ENCODE data around the gene LUC7L.
"Not testable (repeated sequence)": the region's sequence is repeated elsewhere in the genome, so short reads cannot be mapped to it uniquely, and the experiment has no call there.

LUC7L gene

DNA sequence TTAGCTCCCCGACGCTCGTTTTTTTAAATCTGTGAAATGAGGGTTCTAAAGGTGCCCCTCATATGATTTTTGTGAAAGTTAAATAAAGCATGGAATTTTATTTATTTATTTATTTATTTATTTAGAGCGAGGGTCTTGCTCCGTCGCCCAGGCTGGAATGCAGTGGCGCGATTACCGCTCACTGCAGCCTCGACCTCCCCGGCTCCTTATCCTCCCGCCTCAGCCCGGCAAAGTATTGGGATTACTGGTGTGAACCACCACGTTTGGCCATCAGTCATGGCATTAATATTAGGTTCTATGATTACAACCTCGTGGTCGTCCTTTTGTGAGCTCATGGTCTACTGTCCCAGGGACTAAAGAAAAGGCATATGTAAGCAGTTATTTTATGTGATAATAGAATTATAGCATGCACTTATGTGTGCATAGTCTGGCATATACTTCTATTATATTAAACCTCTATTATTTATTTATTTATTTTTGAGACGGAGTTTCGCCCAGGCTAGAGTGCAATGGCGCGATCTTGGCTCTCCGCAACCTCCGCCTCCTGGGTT, 557 bp upstream of the LUC7L start:
- no peak for DNase-seq (ENCODE audit: low read depth in 2 of 2)

DNA sequence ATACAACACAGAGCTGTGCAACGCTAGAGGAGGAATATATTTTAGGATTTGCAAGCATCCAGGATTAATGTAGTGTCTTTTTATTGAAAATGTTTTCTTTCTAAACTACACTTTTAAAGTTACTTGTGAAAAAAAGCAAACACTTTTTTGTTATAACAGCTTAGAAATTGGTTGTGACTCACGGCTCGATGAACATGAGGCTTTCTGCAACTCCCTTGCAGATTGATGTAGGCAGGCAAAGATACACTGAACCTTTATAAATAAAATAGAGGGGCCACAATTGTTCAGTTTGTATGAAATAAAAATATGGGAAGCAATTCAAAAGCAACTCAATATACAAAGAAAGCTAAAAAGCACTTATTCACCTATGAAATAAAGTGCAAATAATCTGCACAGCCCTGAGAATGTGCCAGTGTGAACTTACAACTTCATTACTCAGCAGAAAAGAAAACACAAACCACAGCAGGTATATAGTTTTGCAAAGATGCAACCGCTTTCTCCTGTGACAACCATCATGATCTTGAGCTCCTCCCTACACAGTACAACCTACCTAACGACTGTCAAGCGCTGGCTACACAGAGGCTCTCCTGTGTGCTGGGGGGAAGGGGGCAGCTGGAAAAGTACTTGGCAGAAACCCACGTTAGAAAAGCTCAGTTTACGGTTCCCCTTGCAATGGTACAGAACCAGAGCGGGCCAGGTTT, 948 bp downstream of the LUC7L start:
- DNase-seq (ENCODE audit: low read depth in 2 of 2) = no peak

DNA sequence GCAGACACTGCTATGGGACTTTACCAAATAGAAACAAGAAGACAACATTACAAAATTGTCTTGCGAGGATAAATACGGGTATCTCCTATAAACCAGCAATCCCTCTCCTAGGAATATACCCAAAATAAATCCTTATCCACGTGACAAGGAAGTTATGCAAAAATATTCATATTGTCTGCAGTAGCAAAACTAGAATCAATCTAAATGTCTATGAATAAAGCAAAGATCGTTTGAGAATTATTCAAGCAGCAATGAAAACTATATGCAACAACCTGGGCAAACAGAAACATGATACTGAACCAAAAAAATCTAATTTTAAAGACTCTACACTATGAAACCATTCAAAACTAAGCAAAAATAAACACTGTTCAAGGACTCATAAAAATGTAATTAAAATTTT, 9.2 kb downstream of the LUC7L start:
- no peak for DNase-seq (ENCODE audit: low read depth in 2 of 2)

DNA sequence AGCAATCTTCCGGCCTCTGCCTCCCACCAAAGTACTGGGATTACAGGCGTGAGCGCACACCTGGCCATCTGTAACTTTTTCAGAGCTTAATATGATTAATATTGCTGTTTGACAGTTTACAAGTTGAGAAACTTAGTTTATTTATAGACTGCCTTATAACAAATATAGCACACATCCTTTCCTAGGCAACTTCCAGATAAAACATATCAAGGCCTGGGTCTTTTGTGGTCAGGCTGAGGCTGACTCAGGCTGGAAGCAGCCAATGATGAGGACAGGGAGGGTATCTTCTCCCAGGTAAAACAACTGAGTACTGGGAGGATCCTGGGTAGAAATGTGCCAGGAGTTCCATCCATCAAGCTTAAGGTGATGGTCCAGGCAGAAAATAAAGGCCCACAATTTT, 16.2 kb downstream of the LUC7L start:
- DNase-seq (ENCODE audit: low read depth in 2 of 2) = no peak

DNA sequence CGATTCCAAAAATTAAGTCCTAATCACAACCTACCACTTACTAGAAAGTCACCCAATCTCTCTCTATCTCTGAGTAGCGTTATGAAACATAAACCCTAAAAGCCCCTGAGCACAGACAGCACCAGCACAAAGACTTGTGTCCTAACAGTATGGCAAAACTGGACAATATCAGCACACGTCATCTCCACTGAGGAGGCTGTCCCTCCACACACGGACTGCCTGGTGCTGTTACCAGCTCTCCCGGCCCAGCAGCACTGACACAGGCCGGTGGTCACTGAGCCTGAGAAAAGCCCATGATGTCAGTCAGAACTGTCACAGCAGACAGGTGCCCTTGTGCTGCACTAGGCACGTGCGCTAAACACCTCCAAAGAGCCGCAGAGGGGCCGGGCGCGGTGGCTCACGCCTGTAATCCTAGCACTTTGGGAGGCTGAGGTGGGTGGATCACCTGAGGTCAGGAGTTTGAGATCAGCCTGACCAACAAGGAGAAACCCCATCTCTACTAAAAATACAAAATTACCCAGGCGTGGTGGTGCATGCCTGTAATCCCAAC, 17.5 kb downstream of the LUC7L start:
- not testable (repeated sequence) for DNase-seq (ENCODE audit: low read depth in 2 of 2)

DNA sequence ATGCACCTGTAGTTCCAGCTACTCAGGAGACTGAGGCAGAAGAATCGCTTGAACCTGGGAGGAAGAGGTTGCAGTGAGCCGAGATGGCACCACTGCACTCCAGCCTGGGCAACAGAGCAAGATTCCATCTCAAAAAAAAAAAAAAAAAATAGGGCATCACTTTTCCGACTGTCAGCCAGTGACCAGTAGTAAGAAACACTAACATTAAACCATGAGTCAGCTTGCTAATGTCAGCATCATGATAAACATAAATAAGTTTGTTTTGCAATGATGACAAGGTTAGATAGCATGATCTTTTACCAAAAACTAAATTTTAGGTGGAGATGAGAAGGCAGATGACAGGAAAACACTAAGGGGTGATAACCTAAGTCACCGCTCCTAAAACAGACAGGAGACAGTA, 19.9 kb downstream of the LUC7L start:
- DNase-seq (ENCODE audit: low read depth in 2 of 2) = not testable (repeated sequence)

DNA sequence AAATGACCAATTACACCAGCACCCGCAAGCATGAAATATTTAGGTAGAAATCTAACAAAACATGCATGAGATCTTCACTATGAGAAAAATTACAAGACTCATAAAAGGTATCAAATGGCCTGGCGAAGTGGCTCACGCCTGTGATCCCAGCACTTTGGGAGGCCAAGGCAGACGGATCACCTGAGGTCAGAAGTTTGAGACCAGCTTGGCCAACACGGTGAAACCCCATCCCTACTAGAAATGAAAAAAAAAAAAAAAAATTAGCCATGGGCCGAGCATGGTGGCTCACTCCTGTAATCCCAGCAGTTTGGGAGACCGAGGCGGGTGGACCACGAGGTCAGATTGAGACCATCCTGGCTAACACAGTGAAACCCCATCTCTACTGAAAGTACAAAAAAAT, 25.2 kb downstream of the LUC7L start:
- DNase-seq (ENCODE audit: low read depth in 2 of 2) = not testable (repeated sequence)

DNA sequence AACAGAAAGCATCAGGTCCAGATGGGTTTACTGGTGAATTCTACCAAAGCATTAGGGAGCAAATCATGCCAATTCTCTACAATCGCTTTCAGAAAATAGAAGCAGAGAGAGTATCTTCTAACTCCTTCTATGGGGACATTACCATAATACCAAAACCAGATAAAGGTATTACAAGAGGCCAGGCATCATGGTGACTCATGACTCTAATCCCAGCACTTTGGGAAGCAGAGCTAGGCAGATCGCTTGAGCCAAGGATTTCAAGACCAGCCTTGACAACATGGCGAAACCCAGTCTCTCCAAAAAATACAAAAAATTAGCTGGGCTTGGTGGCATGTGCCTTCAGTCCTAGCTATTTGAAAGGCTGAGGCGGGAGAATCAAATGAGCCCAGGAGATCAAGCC, 26.0 kb downstream of the LUC7L start:
- DNase-seq (ENCODE audit: low read depth in 2 of 2) = no peak

DNA sequence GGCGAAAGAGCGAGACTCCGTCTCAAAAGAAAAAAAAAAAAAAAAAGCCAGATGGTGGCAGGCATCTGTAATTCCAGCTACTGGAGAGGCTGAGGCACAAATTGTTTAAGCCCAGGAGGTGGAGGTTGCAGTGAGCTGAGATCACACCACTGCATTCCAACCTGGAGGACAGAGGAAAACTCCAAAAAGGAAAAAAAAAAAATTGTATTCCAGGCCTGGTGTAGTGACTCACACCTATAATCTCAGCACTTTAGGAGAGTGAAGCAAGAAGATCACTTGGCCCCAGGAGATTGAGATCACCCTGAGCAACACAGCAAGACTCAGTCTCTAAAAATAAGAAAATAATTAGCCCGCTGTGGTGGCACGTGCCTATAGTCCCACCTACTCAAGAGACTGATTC, 28.9 kb downstream of the LUC7L start:
- no peak for DNase-seq (ENCODE audit: low read depth in 2 of 2)

DNA sequence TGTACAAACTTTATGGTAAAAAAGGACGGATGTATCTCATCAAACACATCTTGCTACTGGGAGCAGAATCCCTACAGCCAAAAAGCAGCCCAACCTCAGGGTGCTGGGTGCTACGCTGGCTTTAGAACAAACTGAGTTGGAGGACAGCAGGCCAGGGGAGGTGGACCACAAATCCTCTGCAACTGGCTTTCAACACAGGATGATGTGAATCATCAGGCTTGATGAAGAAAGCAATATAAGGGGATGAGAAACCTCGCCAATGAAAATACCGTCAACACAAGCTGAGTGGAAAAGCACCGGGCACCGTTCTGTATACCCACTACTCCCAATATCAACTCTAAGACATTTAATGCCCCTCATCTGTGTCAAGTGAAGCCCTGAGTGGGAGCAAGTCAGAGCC, 34.7 kb downstream of the LUC7L start:
- no peak for DNase-seq (ENCODE audit: low read depth in 2 of 2)

DNA sequence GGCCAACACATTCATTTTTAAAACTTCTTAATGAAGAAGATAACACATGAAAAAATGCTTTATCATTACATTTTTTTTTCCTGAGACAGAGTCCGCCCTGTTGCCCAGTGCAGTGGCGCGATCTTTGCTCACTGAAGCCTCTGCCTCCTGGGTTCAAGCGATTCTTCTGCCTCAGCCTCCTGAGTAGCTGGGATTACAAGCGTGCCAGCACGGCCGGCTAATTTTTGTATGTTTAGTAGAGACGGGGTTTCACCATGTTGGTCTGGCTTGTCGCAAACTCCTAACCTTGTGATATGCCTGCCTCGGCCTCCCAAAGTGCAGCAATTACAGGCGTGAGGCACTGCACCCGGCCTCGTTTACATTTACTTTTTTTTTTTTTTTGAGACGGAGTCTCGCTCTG, 35.8 kb downstream of the LUC7L start:
- DNase-seq (ENCODE audit: low read depth in 2 of 2) = no peak

DNA sequence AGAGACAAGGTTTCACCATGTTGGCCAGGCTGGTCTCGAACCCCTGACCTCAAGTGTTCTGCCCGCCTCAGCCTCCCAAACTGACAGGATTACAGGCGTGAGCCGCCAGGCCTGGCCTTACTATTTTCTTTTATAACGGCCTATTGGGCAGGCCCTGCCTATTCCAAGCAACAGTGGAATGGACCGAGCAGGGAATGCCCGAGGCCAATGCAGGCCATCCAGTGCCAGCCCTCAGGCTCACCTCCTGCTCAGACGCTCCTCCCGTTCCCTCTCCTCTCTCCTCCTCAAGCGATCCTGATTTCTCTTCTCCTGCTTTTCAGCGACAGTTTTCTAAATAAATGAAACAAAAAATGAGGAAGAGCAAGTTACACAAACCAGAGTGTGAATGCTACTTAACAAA, 36.6 kb downstream of the LUC7L start:
- no peak for DNase-seq (ENCODE audit: low read depth in 2 of 2)

DNA sequence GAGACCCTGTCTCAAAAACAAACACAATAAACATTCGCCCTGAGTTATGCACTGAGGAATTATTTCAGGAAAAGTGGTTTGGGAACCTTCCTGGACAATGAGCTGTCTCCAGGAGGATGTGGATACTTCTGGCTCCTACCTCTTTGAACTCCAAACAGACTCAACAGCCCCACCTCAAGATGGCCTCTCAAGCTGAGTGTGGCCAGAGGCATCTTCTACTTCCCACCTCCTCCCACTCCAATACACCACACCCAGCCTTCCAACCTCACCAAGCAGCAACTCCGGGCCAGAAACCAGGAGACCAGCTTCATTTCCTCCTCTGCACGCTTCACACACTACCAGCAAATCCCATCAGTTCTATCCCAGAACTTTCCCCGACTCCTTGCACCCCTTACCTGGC, 37.4 kb downstream of the LUC7L start:
- DNase-seq (ENCODE audit: low read depth in 2 of 2) = no peak

DNA sequence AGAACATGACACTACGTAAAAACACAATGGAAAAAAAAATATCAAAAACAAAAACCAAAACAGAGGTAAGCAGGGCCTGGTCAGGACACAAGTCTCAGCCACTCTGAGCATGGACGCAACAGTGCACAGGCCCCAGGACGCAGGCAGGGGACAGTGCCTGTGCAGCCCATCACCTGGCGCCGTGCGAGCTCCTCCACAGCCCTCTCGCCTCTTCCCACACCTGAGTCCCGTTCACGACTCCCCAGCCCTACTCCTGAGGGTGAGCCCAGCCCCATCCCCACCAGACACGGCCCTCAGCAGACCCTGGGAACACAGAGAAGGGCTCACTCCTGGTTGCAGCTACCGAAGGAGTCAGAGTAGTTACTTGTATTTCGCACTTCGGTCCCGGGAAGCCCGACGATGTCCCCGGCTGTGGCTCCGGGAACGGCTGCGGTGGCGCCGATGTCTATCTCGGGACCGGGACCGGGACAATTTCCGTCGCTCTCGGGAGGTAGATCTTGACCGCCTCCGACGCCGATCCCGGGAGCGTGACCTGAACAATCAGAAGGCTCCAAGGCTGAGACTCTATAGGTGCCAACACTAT, 39.6 kb downstream of the LUC7L start:
- no peak for DNase-seq (ENCODE audit: low read depth in 2 of 2)

DNA sequence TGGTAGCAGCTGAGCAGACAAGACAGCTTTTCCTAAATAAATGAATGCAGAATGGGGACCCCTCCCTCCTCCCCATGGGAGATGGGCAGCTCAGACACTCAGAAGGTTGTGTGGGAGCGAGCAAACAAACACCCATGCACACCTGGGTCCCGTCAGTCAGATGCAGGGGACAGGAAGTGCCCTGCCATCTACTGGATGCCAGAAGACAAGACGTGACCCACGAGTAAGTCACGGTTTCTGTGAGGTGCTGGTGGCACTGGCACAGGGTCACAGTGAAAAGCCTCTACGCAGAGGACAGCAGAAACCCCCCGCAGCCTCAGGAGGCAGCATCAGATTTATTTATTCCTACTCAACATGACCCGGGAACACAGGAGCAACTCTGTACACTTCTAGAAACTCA, 40.6 kb downstream of the LUC7L start:
- DNase-seq (ENCODE audit: low read depth in 2 of 2) = no peak

DNA sequence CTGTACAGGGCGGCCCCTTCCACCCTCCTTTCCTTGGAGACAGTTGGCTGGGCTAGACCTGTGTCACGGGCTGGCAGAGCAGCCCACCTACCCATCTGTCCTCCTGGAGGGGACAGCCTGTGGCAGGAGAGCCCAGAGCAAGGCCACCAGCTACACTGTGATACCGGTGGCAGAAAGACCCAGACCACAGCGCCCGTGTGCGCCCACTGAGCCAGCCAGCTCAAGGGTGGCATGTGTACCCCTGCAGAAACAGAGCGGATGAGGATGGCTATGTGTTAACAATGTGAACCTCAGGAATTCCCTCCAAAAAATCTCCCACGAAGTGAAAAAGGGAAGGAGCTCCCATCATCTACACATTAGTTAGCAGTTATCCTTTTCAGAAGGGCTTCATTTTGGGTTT, 41.9 kb downstream of the LUC7L start:
- no peak for DNase-seq (ENCODE audit: low read depth in 2 of 2)

DNA sequence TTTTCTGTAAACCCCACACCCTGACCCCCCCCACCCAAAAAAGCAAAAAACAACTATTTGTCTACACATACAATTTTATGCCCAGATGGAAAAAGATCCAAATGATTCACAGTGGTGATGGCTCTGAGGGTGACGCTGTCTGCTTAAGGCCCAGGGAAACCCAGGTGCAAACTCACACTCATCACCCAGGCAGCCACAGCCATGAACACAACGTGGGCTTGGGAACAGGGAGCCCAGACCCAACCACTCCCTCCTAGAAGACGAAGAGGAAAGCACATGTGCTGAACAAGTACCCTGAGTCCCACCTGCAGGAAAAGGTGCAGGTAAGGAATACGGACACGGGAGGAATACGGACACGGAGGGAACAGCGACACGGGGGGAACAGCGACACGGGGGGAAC, 43.6 kb downstream of the LUC7L start:
- no peak for DNase-seq (ENCODE audit: low read depth in 2 of 2)

DNA sequence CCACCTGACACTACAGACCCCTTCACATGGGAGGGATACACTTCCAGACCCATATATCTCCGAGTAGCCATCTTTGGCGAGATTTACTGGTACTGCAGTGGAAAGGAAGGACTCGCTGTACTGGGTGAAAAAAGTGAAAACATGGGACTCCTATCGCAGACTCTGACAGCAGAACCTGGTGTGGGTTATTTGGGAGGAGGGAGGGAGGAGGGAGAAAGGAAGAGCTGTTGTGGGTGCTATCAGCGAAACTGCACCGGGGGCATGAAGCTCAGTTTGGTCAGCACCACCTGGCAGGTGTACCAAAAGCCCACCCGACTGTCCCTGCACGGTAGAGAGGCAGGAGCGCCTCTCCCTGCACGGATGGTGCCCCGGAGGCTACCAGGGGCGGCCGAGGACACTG, 44.0 kb downstream of the LUC7L start:
- no peak for DNase-seq (ENCODE audit: low read depth in 2 of 2)

DNA sequence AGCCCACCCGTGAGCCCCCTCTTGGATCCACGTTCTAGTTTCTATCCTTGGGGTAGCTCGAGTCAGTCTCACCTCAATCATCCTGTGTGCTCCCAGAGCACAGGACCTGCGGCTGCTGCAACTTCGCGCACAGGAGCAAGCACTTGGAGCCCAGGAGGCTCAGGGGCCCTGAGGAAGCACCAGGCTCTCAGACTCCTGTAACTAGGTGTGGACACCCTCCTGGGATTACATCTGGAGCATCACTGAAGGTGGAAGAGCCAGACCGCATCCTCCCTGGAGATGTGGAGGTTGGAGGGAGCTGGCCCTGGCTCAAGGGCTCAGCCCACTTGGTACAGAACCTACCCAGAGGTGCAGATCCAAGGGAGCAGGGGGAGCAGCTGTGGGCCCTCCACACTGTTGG, 46.2 kb downstream of the LUC7L start:
- DNase-seq (ENCODE audit: low read depth in 2 of 2) = no peak

DNA sequence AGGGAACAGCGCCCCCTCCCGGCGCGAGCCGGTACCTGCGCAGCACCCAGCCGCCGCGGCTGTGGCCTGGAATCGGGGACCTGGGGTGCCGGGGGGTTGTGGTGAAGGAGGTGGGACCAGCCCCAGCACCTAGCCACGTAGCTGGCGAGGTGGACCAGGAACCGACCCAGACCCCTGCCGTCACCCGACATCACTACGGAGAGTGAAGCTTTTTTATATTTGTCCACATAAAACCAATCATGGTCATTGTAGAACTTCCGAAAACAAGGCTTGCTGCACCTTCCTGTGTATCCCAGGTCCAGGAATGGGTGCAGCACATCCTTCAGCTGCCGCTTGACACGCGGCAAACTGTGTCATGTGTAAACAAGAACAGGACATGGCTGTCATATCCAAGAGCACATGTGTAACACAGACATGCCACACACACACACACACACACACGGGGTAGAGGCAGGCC, 47.7 kb downstream of the LUC7L start:
- DNase-seq (ENCODE audit: low read depth in 2 of 2) = no peak

DNA sequence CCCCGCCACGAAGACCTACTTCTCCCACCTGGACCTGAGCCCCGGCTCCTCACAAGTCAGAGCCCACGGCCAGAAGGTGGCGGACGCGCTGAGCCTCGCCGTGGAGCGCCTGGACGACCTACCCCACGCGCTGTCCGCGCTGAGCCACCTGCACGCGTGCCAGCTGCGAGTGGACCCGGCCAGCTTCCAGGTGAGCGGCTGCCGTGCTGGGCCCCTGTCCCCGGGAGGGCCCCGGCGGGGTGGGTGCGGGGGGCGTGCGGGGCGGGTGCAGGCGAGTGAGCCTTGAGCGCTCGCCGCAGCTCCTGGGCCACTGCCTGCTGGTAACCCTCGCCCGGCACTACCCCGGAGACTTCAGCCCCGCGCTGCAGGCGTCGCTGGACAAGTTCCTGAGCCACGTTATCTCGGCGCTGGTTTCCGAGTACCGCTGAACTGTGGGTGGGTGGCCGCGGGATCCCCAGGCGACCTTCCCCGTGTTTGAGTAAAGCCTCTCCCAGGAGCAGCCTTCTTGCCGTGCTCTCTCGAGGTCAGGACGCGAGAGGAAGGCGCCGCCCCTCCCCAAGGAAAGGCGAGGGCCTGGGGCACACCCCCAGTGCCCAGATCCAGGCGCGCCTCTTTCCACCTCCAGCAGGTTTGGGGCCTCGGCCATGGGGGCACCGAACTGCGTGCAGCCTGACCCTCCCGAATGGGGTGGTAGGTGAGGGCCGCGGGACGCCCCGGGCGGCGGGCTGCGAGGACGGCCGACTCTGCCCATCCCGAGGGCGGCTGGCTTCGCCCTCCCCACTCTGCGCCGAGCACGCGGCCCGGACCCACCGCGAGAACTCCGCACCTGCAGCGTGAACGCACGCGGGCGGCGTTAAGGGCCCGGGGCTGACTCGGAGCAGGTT, 48.3 kb downstream of the LUC7L start:
- peak; percentile 66 to 73 for DNase-seq (ENCODE audit: low read depth in 2 of 2)

DNA sequence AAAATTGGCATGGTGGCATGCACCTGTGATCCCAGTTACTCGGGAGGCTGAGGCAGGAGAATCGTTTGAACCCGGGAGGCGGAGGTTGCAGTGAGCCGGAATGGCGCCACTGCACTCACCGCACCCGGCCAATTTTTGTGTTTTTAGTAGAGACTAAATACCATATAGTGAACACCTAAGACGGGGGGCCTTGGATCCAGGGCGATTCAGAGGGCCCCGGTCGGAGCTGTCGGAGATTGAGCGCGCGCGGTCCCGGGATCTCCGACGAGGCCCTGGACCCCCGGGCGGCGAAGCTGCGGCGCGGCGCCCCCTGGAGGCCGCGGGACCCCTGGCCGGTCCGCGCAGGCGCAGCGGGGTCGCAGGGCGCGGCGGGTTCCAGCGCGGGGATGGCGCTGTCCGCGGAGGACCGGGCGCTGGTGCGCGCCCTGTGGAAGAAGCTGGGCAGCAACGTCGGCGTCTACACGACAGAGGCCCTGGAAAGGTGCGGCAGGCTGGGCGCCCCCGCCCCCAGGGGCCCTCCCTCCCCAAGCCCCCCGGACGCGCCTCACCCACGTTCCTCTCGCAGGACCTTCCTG, 49.1 kb downstream of the LUC7L start, which contains the start of gene HBQ1:
Gene HBQ1, plus strand, starts transcription at position 359 of the 575 bp plus-strand sequence. Its CDS starts 28 bp downstream, at position 387.
- DNase-seq (ENCODE audit: low read depth in 2 of 2) = no peak
